HepG2 (cell line): ENCODE results near the gene CDT1. TPM values are rescaled to one million over a fixed set of nuclear protein-coding genes. Genes with fewer than 3 reads are reported as not detected.

ENCODE experiments used
- AKNA ChIP-seq: sonication (generic); formaldehyde crosslinking; IDR thresholded peaks from 2 replicates; pipeline ENCODE4 v1.4.0; 2020; ENCODE audit warnings: missing genetic modification reagents, borderline replicate concordance
- ELF4 ChIP-seq: sonication (generic); formaldehyde crosslinking; IDR thresholded peaks from 2 replicates; pipeline ENCODE4 v1.5.0; 2020; ENCODE audit warnings: missing genetic modification reagents, mild to moderate bottlenecking, moderate library complexity, borderline replicate concordance
- HES4 ChIP-seq: sonication (generic); formaldehyde crosslinking; IDR thresholded peaks from 2 replicates; pipeline ENCODE4 v1.9.0; 2021; ENCODE audit warnings: mild to moderate bottlenecking, missing genetic modification reagents, borderline replicate concordance
- MNT ChIP-seq: fragments of 450-650 bp; IDR thresholded peaks from 2 replicates; pipeline ENCODE4 v1.6.1; 2016
- NFYC ChIP-seq: IDR thresholded peaks from 2 replicates; pipeline ENCODE4 v1.6.1; 2016; ENCODE audit warnings: missing genetic modification reagents, missing compliant biosample characterization
- SETDB1 ChIP-seq: sonication (generic); formaldehyde crosslinking; IDR thresholded peaks from 2 replicates; pipeline ENCODE4 v1.5.1; 2020; ENCODE audit warnings: missing genetic modification reagents, mild to moderate bottlenecking, borderline replicate concordance
- SRSF1 ChIP-seq: fragments of 200-400 bp; formaldehyde crosslinking; optimal IDR thresholded peaks from 2 replicates; pipeline ENCODE3; 2017; ENCODE audit warnings: mild to moderate bottlenecking, low read depth, low read length, moderate library complexity
- STAT6 ChIP-seq: sonication (generic); formaldehyde crosslinking; IDR thresholded peaks from 2 replicates; pipeline ENCODE4 v1.4.0; 2020; ENCODE audit warnings: missing genetic modification reagents, mild to moderate bottlenecking, borderline replicate concordance
- TSC22D2 ChIP-seq: sonication (generic); formaldehyde crosslinking; IDR thresholded peaks from 2 replicates; pipeline ENCODE4 v1.5.1; 2020; ENCODE audit warnings: missing genetic modification reagents, mild to moderate bottlenecking, borderline replicate concordance
- ZMYM2 ChIP-seq: sonication (generic); formaldehyde crosslinking; IDR thresholded peaks from 2 replicates; pipeline ENCODE4 v1.8.0; 2022; ENCODE audit warnings: mild to moderate bottlenecking, missing genetic modification reagents
- ZNF101 ChIP-seq: sonication (generic); formaldehyde crosslinking; IDR thresholded peaks from 2 replicates; pipeline ENCODE4 v1.4.0; 2020; ENCODE audit warnings: mild to moderate bottlenecking, low read depth, missing genetic modification reagents, borderline replicate concordance
- ZNF44 ChIP-seq: sonication (generic); formaldehyde crosslinking; IDR thresholded peaks from 2 replicates; pipeline ENCODE4 v1.5.1; 2020; ENCODE audit warnings: mild to moderate bottlenecking, missing genetic modification reagents
- ZNF484 ChIP-seq: sonication (generic); formaldehyde crosslinking; IDR thresholded peaks from 2 replicates; pipeline ENCODE4 v1.5.1; 2020; ENCODE audit warnings: mild to moderate bottlenecking, low read depth, missing genetic modification reagents, borderline replicate concordance
- ZNF598 ChIP-seq: sonication (generic); formaldehyde crosslinking; IDR thresholded peaks from 2 replicates; pipeline ENCODE4 v1.5.1; 2020; ENCODE audit warnings: mild to moderate bottlenecking, missing genetic modification reagents, borderline replicate concordance
- polyA plus RNA-seq, 8 experiments: library from polyadenylated mRNA; depleted of rRNA in 3 of 8; stranded (reverse) in 7 of 8; unstranded in 1 of 8; fragments of >200 nt; fragmentation: Illumina TruSeq in 4 of 8; extraction: Trizol in 4 of 8; gene quantifications; 2 replicates each; pipeline versions ENCODE4 v1.2.1 to v1.2.3, GENCODE V29; 2011 to 2016; ENCODE audit warnings: low read depth in 4 of 8, missing spikeins in 1 of 8, mixed read lengths in 1 of 8; ENCODE audit not compliant: insufficient read depth in 1 of 8
- total RNA-seq, 5 experiments: library from RNA; depleted of rRNA; stranded (reverse); fragments of >200 nt; fragmentation: Illumina TruSeq; extraction: Trizol; gene quantifications; 2 replicates each; pipeline ENCODE4 v1.2.3, GENCODE V29; 2016; ENCODE audit warnings: low read depth in 1 of 5
- TF ChIP-seq, protein P1 (sequence below): sonication (generic); formaldehyde crosslinking; IDR thresholded peaks from 2 replicates; pipeline ENCODE4 v1.5.1; 2020; ENCODE audit warnings: mild to moderate bottlenecking, missing genetic modification reagents, moderate library complexity

CDT1 gene
- total and polyA plus RNA-seq, 2 of the 13 experiments (the other 11 are each of a cell fraction or from before 2014, with no cell fraction given) = 23.1 to 23.8 TPM

- no peak for TF ChIP-seq AKNA (CRISPR knock-in tag)
- TF ChIP-seq ELF4 = no peak
- no peak for TF ChIP-seq ZMYM2 (CRISPR knock-in tag)
- no peak for TF ChIP-seq SRSF1
- no peak for TF ChIP-seq NFYC (CRISPR knock-in tag)
- no peak for TF ChIP-seq TSC22D2 (CRISPR knock-in tag)
- TF ChIP-seq STAT6 (CRISPR knock-in tag) = no peak
- no peak for TF ChIP-seq ZNF484 (CRISPR knock-in tag)
- no peak for TF ChIP-seq SETDB1
- TF ChIP-seq ZNF101 (CRISPR knock-in tag) = no peak
- TF ChIP-seq, protein P1, sequence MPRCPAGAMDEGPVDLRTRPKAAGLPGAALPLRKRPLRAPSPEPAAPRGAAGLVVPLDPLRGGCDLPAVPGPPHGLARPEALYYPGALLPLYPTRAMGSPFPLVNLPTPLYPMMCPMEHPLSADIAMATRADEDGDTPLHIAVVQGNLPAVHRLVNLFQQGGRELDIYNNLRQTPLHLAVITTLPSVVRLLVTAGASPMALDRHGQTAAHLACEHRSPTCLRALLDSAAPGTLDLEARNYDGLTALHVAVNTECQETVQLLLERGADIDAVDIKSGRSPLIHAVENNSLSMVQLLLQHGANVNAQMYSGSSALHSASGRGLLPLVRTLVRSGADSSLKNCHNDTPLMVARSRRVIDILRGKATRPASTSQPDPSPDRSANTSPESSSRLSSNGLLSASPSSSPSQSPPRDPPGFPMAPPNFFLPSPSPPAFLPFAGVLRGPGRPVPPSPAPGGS = no peak
- TF ChIP-seq HES4 (CRISPR knock-in tag) = no peak
- no peak for TF ChIP-seq MNT
- TF ChIP-seq ZNF44 (CRISPR knock-in tag) = no peak
- TF ChIP-seq ZNF598 (CRISPR knock-in tag) = no peak
These were observed 43.0 kb upstream of the CDT1 start (continued) for GRCh38 chr16:88760424-88761142.
